DMS53 treated with DMSO at 0.1 percent for 48 hours (cell line): ENCODE measurements around the gene PCDH17.

Experiments used
- DNase-seq: peaks from one replicate; lab custom pipeline; 2025; ENCODE audit not compliant: unreplicated experiment; lab: John Stamatoyannopoulos, UW

Gene PCDH17

DNA sequence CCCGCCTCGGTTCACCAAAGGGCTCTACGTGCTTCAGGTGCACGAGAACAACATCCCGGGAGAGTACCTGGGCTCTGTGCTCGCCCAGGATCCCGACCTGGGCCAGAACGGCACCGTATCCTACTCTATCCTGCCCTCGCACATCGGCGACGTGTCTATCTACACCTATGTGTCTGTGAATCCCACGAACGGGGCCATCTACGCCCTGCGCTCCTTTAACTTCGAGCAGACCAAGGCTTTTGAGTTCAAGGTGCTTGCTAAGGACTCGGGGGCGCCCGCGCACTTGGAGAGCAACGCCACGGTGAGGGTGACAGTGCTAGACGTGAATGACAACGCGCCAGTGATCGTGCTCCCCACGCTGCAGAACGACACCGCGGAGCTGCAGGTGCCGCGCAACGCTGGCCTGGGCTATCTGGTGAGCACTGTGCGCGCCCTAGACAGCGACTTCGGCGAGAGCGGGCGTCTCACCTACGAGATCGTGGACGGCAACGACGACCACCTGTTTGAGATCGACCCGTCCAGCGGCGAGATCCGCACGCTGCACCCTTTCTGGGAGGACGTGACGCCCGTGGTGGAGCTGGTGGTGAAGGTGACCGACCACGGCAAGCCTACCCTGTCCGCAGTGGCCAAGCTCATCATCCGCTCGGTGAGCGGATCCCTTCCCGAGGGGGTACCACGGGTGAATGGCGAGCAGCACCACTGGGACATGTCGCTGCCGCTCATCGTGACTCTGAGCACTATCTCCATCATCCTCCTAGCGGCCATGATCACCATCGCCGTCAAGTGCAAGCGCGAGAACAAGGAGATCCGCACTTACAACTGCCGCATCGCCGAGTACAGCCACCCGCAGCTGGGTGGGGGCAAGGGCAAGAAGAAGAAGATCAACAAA lies 2.6 kb downstream of the PCDH17 start:
- DNase-seq, result no peak

DNA sequence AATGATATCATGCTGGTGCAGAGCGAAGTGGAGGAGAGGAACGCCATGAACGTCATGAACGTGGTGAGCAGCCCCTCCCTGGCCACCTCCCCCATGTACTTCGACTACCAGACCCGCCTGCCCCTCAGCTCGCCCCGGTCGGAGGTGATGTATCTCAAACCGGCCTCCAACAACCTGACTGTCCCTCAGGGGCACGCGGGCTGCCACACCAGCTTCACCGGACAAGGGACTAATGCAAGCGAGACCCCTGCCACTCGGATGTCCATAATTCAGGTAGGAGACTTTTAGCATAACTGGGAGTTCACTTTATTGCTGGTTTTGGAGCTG lies 3.3 kb downstream of the PCDH17 start:
- DNase-seq, result no peak

DNA sequence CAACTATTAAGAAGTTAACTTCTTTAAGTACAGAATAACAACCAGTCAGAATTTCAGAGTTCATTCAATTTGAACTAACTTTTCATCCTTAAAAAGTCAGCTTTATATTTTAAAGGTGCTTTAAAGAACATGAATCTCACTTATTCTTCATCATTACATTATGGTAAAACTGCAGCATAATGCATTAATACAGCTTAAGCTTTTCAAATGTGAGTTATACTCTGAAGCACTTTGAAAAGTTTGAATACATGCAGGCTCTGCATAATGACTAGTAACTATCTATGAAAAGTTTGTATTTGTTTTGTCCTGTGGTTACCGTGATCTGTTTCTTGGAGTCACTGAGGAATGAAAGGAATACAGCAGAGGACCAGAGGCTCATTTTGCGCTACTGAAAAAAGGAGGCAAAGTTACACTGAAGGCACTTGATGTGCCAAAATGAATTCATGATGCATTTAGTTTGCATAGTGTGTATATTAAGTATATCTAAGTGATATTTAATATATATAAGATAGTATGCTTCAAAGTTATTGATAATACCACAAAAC lies 4.1 kb downstream of the PCDH17 start:
- DNase-seq, result no peak

DNA sequence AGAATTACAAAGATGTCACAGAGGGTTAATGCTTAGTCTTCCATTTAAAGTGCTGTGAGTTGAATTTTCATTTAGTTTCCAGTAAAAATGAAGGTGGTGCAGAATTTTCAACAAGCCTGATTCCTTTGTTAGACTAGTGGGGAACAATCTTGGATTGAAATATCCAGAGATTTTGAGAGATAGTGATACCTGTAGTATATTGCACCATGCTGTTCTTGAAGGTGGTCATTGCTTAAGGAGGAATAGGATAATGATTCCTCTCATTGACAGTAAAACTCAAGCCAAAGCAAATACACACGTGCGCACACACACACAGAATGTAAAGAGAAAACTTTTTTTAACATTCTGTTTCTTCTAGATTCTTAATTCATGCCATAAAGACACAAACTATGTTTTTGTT lies 5.3 kb downstream of the PCDH17 start:
- no peak for DNase-seq

GRCh38 chr13:57637515-57637914 lies 6.0 kb downstream of the PCDH17 start:
- DNase-seq, result no peak

DNA sequence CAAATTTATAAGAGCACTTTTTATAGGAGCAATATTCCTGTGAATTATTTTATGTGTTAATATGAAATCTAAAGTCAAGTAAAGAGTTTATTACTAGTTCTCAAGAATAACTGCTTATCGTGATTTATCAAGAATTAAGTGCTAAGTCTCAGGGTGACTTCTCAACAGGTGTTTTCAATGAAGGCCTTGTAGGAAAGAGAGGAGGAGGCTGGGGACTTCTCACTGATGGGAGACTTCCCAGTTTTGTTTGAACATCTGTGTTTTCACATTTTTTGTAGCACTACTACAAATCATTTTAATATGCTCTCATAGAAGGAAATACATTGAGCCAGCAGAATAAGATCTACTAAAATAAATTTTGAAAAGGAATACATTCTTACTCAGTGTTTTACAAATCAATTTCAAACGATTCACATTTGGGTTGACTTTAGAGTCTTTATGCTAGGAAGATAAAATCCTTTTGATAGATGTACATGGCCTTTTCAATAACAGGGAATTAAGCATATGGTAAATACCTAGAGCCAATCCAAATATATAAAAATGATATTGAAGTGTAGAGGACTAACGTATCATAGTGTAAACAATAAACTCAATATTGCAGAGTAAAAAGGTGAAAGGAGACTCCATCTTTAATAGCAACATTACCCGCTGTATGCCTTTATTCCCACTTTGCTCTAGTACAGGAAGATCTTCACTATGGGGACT lies 6.8 kb downstream of the PCDH17 start:
- no peak for DNase-seq

DNA sequence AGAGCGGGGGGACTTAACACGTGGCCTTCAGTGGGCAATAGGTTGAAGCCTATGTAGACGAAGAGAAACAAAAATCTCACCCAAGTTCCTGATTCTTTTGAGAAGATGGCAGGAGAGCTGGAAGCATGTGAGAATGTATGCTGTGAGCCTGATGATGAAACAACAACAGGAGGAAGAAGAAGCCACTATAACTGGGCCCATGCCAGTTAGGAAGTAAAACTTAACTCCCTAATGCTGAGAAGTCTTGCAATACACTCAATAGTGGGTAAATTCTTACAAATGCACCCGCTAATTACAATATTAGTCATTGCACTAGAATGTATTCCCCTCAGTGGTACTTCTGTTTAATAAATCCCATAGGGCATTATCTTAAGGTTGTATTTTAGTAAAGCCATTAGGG lies 9.1 kb downstream of the PCDH17 start:
- no peak for DNase-seq

- DNase-seq, result no peak
Observed at GRCh38 chr13:57641051-57641450, 9.5 kb downstream of the PCDH17 start.

- no peak for DNase-seq
Observed at GRCh38 chr13:57644106-57644505, 12.6 kb downstream of the PCDH17 start.

- no peak for DNase-seq
Observed at GRCh38 chr13:57653229-57653989, 21.9 kb downstream of the PCDH17 start.

DNA sequence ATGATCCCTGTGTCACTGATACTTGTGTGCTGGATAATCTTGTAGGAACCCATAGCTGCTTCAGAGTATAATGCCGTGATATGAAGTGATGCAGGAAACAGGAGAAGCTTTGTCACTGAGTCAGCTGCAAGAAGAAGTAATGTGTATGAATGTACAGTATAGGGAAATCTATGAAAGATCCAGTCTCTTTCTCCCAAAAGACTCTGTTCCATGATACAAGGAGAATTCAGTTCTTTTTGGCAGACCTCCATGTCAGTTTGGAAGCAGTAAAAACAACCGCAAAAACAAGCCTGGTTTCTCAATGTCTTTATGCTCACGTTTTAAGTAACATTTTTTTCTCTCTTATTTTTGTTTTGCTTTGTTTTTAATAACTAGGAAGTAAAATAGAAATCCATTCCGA lies 33.9 kb downstream of the PCDH17 start:
- no peak for DNase-seq

DNA sequence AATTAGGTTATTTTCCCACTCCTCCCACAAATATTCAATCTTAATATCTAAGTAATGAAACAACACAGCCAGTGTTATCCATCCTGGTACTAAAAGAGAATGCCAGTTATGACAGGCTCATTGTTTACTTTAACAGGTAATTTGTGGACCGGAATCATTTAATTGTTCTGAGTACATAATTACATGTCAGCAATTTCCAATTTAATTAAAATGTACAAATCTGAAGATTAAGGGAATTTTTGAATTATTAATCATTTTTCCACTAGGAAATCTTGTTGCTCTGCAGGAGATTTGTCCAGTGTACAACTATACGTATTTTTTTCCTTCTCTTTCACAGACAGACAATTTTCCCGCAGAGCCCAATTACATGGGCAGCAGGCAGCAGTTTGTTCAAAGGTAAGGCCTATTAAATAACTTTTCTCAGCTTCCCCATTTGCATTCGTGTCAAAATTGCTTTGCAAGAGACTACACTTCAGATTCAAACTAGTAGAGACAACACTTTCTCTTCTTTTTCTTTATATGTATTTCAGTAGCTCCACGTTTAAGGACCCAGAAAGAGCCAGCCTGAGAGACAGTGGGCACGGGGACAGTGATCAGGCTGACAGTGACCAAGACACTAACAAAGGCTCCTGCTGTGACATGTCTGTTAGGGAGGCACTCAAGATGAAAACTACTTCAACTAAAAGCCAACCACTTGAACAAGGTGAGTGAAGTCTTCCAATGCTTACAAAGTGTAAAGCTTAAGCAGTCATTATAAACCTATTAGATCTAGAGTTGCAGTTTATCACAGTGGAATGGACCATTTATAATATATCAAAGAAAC lies 34.8 kb downstream of the PCDH17 start:
- no peak for DNase-seq

DNA sequence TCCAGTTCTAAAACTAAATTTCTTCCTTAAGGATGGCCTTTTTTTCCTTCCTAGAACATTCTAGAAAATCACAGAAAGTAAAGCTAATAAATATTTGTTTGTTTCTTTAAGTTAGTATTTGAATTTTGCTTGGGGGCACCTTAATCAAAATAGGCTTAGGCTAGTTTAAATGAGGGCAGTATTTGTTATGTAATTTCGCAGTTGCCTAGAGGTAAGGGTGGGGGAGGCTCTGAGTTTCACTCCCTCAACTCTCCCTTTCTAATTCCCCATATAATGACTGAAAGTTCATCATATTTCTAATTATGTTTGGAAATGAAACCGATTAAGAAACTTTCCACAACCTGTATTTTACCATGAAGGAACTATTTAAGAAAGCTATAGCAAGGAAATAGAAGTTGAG lies 40.6 kb downstream of the PCDH17 start:
- no peak for DNase-seq

DNA sequence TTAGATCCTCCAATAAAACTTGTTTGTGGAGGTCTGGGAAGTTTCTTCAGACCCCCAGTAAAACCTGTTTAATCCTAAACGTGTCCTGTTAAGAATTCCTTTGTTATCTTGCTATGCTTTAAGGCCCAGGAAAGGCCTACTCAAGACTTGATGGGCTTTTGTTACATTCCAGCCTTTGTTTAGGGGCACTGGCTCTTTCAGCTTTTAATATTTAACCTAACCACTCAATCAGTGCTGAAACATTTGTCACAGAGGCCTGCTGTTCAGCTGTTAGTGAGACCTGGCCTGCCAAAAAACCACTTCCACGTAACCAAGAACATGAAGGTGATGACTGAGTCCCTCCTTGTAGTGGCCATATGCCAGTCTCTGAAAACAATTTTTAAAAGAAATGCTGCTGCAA lies 41.7 kb downstream of the PCDH17 start:
- DNase-seq, result no peak

DNA sequence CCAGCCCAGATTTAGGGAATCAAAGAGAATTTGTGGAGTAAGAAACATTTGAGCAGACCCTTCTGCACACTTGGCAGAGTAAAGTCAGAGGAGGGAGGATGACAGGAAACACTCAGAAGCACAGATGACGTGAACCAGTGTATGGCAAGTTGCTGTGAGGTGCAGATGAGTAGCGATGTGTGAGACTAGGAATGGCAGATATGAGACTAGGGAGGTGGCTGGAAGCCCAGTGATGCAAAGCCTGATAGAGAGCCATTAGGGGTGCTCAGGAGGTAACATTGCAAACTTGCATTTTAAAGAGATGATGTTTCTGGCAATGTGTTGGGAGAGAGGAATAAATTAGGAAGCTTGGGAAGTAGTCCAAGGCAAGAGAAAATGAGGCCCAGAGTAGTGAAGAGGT lies 44.0 kb downstream of the PCDH17 start:
- DNase-seq, result no peak

DNA sequence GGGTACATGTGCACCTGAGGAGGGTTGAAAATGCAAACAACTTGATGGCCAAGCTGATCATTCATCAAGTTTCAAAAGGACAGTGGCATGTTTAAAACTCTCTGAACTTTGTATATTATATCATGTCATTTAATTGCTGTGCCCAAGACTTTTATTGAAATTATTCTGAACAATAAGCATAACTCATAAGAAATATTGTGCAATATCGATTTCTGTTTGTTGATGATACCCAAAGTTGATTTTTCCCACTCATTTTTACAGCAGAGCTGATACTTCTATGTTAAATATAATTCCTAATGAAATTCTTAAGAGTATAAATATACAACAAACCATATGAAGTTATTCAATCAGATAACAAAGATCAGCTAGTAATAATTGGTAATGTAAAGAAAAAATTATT lies 49.1 kb downstream of the PCDH17 start:
- DNase-seq, result no peak

GRCh38 chr13:57682128-57682716 lies 50.7 kb downstream of the PCDH17 start:
- DNase-seq, result no peak

DNA sequence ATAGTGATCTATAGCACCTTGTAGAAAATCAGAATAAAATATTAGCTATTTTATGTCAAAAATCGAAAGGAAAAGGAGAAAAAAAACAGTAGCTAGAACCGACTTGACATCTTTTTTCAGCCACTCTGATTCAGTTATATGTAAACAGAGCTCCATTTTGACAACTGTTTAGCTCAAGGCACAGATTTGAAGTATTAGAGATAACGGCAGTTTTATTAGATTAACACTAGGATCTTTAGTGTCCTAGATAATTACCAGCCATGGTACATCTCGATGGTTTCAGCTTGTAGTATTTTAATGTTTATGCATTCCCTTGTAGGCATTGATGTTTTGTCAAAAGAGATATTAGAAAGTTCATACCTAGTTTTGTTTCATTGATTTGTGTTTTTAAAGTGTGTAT lies 67.3 kb downstream of the PCDH17 start:
- DNase-seq, result no peak

GRCh38 chr13:57704031-57704430 lies 72.5 kb downstream of the PCDH17 start:
- no peak for DNase-seq

DNA sequence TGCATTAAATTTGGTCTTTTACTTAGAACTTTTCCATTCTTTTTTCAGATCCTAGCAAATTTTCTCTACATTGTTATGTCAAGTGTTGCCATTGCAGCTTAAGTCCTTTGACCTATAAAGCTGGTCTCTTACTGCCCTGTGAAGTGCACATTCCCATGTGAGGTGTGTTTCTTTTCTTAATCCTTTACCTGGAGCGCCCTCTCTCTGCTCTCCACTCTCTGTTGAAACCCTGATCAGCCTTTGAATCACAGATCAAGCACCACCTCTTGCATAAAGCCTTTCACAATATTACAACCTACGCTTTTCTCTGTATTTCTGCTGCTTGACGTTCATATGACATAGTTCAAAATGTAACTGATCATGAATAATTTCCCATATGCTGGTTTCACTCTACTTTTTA lies 84.8 kb downstream of the PCDH17 start:
- DNase-seq, result peak; percentile 4
